Measurements from ENCODE around the gene VAV1. TPM values are rescaled to one million over a fixed set of nuclear protein-coding genes. Genes with fewer than 3 reads are reported as not detected.
"Not testable (repeated sequence)": the region's sequence is repeated elsewhere in the genome, so short reads cannot be mapped to it uniquely, and the experiment has no call there.

The VAV1 gene
- total RNA-seq, 1 experiment from 2014 or later, result 7.5 TPM

GRCh38 chr19:6831084-6831483 is 58.6 kb downstream of the VAV1 start:
- DNase-seq; H3K4me3 ChIP-seq; H3K36me3 ChIP-seq (ENCODE audit: low read depth); H4K20me1 ChIP-seq (ENCODE audit: insufficient read depth); H3K79me2 ChIP-seq (ENCODE audit: low read depth); H3K4me1 ChIP-seq (replicated peaks; ENCODE audit: insufficient read depth); H3F3A ChIP-seq (ENCODE audit: insufficient read depth, low read depth); H3K9me3 ChIP-seq (ENCODE audit: insufficient read depth, low read depth); intact Hi-C loops (cut with micrococcal nuclease; ENCODE audit: unreplicated experiment); H2AFZ ChIP-seq; H3K27ac ChIP-seq; H3K4me2 ChIP-seq; BruUV-seq (replicated peaks); H3K27me3 ChIP-seq (ENCODE audit: insufficient read depth, low read depth); H3K9me2 ChIP-seq (ENCODE audit: insufficient read depth): not testable (repeated sequence)
- ChIA-PET CTCF (interaction anchor here (0.6 kb wide), 1 partner anchor 13 kb away, joined by 6 read pairs; no protein-coding TSS in a partner anchor), POLR2A (ENCODE audit: unreplicated experiment) (interaction anchor here (0.6 kb wide), 1 partner anchor 457 kb away, joined by 7 read pairs; no protein-coding TSS in a partner anchor)

DNA sequence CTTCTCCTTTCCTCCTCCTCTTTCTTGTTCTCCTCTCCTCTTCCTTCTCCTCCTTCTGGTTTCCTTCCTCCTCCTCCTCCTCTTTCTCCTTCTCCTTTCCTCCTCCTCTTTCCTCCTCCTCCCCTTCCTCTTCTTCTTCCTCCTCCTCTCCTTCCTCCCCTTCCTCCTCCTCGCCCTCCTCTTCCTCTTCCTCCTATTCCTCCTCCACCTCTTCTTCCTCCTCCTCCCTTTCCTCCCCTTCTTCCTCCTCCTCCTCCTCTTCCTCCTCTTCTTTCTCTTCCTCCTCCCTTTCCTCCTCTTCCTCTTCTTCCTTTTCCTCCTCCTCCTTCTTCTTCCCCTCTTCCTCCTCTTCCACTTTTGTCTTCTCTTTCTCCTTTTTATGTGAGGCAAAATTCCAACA is 59.9 kb downstream of the VAV1 start:
- CTCF ChIA-PET, result no interaction called here

GRCh38 chr19:6833166-6833790 is 60.8 kb downstream of the VAV1 start:
- Histone ChIP-seq H3K79me2 (ENCODE audit: low read depth) (no peaks in the 10 kb centered on the region), H3K4me3 (no peak overlapping the region), H3K36me3 (ENCODE audit: low read depth) (no peaks in the 10 kb centered on the region), H3K27me3 (ENCODE audit: insufficient read depth, low read depth) (no peaks in the 10 kb centered on the region), H3K9me3 (ENCODE audit: insufficient read depth, low read depth) (no peaks in the 10 kb centered on the region), H3K27ac (no peak overlapping the region), H3K4me2 (no peak overlapping the region), H2AFZ (no peak overlapping the region), H4K20me1 (ENCODE audit: insufficient read depth) (no peaks in the 10 kb centered on the region), H3F3A (ENCODE audit: insufficient read depth, low read depth) (no peaks in the 10 kb centered on the region), H3K9me2 (ENCODE audit: insufficient read depth) (no peaks in the 10 kb centered on the region), H3K4me1 (replicated peaks; ENCODE audit: insufficient read depth) (no peaks in the 10 kb centered on the region)
- no peak for TF ChIP-seq EZH2 (IDR thresholded peaks at IDR 0.05; ENCODE audit: low read depth)
- TF ChIP-seq, protein P1, sequence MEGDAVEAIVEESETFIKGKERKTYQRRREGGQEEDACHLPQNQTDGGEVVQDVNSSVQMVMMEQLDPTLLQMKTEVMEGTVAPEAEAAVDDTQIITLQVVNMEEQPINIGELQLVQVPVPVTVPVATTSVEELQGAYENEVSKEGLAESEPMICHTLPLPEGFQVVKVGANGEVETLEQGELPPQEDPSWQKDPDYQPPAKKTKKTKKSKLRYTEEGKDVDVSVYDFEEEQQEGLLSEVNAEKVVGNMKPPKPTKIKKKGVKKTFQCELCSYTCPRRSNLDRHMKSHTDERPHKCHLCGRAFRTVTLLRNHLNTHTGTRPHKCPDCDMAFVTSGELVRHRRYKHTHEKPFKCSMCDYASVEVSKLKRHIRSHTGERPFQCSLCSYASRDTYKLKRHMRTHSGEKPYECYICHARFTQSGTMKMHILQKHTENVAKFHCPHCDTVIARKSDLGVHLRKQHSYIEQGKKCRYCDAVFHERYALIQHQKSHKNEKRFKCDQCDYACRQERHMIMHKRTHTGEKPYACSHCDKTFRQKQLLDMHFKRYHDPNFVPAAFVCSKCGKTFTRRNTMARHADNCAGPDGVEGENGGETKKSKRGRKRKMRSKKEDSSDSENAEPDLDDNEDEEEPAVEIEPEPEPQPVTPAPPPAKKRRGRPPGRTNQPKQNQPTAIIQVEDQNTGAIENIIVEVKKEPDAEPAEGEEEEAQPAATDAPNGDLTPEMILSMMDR (conservative IDR thresholded peaks at IDR 0.05), result no peak
- intact Hi-C loops (cut with micrococcal nuclease; ENCODE audit: unreplicated experiment), result no loop called here
- POLR2A ChIA-PET (ENCODE audit: unreplicated experiment), result no interaction called here
- no peak for DNase-seq
- no TSS peak for BruUV-seq (replicated peaks)
- CTCF ChIA-PET, result no interaction called here

More for the DNA sequence above, 59.9 kb downstream of the VAV1 start:
- Histone ChIP-seq H3K27me3 (ENCODE audit: insufficient read depth, low read depth) (no peaks in the 10 kb centered on the region), H3K27ac (no peak overlapping the region), H2AFZ (no peak overlapping the region), H3K36me3 (ENCODE audit: low read depth) (no peaks in the 10 kb centered on the region), H3K4me2 (no peak overlapping the region), H3K9me3 (ENCODE audit: insufficient read depth, low read depth) (no peaks in the 10 kb centered on the region), H3K4me1 (replicated peaks; ENCODE audit: insufficient read depth) (peaks cover 7% of the 10 kb centered on the region), H3F3A (ENCODE audit: insufficient read depth, low read depth) (peaks cover 6% of the 10 kb centered on the region; the same call in 1 of the 2 replicates), H3K79me2 (ENCODE audit: low read depth) (no peaks in the 10 kb centered on the region), H3K4me3 (no peak overlapping the region), H4K20me1 (ENCODE audit: insufficient read depth) (no peaks in the 10 kb centered on the region), H3K9me2 (ENCODE audit: insufficient read depth) (no peaks in the 10 kb centered on the region)
- intact Hi-C loops (cut with micrococcal nuclease; ENCODE audit: unreplicated experiment), result no loop called here
- POLR2A ChIA-PET (ENCODE audit: unreplicated experiment), result no interaction called here
- DNase-seq, result no peak
- TF ChIP-seq, protein P1 (conservative IDR thresholded peaks at IDR 0.05), result no peak
- no peak for TF ChIP-seq EZH2 (IDR thresholded peaks at IDR 0.05; ENCODE audit: low read depth)
- no TSS peak for BruUV-seq (replicated peaks)

GRCh38 chr19:6834433-6834832 is 61.9 kb downstream of the VAV1 start:
- Histone ChIP-seq H3K79me2 (ENCODE audit: low read depth) (no peaks in the 10 kb centered on the region), H3K4me2 (no peak overlapping the region), H3K9me2 (ENCODE audit: insufficient read depth) (no peaks in the 10 kb centered on the region), H3K36me3 (ENCODE audit: low read depth) (no peaks in the 10 kb centered on the region), H3K4me3 (no peak overlapping the region), H3F3A (ENCODE audit: insufficient read depth, low read depth) (no peaks in the 10 kb centered on the region), H3K27me3 (ENCODE audit: insufficient read depth, low read depth) (no peaks in the 10 kb centered on the region), H3K9me3 (ENCODE audit: insufficient read depth, low read depth) (no peaks in the 10 kb centered on the region), H4K20me1 (ENCODE audit: insufficient read depth) (no peaks in the 10 kb centered on the region), H2AFZ (no peak overlapping the region), H3K27ac (no peak overlapping the region), H3K4me1 (replicated peaks; ENCODE audit: insufficient read depth) (no peaks in the 10 kb centered on the region)
- intact Hi-C loops (cut with micrococcal nuclease; ENCODE audit: unreplicated experiment), result no loop called here
- DNase-seq, result no peak
- CTCF ChIA-PET, result no interaction called here
- POLR2A ChIA-PET (ENCODE audit: unreplicated experiment), result no interaction called here
- BruUV-seq (replicated peaks), result no TSS peak
- TF ChIP-seq, protein P1 (conservative IDR thresholded peaks at IDR 0.05), result no peak
- TF ChIP-seq EZH2 (IDR thresholded peaks at IDR 0.05; ENCODE audit: low read depth), result no peak
